ENCODE results near the gene NRXN3. TPM values are rescaled to one million over a fixed set of nuclear protein-coding genes. Genes with fewer than 3 reads are reported as not detected.

NRXN3 gene
- total RNA-seq, 1 donor from 2014 or later, result 11.4 TPM

- TF ChIP-seq, protein P1, sequence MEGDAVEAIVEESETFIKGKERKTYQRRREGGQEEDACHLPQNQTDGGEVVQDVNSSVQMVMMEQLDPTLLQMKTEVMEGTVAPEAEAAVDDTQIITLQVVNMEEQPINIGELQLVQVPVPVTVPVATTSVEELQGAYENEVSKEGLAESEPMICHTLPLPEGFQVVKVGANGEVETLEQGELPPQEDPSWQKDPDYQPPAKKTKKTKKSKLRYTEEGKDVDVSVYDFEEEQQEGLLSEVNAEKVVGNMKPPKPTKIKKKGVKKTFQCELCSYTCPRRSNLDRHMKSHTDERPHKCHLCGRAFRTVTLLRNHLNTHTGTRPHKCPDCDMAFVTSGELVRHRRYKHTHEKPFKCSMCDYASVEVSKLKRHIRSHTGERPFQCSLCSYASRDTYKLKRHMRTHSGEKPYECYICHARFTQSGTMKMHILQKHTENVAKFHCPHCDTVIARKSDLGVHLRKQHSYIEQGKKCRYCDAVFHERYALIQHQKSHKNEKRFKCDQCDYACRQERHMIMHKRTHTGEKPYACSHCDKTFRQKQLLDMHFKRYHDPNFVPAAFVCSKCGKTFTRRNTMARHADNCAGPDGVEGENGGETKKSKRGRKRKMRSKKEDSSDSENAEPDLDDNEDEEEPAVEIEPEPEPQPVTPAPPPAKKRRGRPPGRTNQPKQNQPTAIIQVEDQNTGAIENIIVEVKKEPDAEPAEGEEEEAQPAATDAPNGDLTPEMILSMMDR (IDR thresholded peaks at IDR 0.05; ENCODE audit: unreplicated experiment), result no peak
- DNase-seq (ENCODE audit: low spot score in 2 of 2, unreplicated experiment in 2 of 2), result no peak
- Mint-ChIP-seq H3K4me1 (no peaks in the 10 kb centered on the region), H3K27ac (no peak overlapping the region), H3K4me3 (no peak overlapping the region), H3K36me3 (no peaks in the 10 kb centered on the region), H3K27me3 (ENCODE audit: low read depth) (peaks cover 9% of the 10 kb centered on the region), H3K9me3 (no peaks in the 10 kb centered on the region)
Observed at GRCh38 chr14:78197051-78197450, 26.9 kb downstream of the NRXN3 start.

GRCh38 chr14:78202163-78202562, 32.0 kb downstream of the NRXN3 start:
- H3K27ac Mint-ChIP-seq, result no peak overlapping the region
- peaks cover 15% of the 10 kb centered on the region for H3K27me3 Mint-ChIP-seq (ENCODE audit: low read depth)
- no peak overlapping the region for H3K4me3 Mint-ChIP-seq
- H3K9me3 Mint-ChIP-seq, result no peaks in the 10 kb centered on the region
- TF ChIP-seq, protein P1 (IDR thresholded peaks at IDR 0.05; ENCODE audit: unreplicated experiment), result no peak
- DNase-seq (ENCODE audit: low spot score in 2 of 2, unreplicated experiment in 2 of 2), result no peak
- no peaks in the 10 kb centered on the region for H3K36me3 Mint-ChIP-seq
- no peaks in the 10 kb centered on the region for H3K4me1 Mint-ChIP-seq

- Mint-ChIP-seq H3K27ac (no peak overlapping the region), H3K9me3 (no peaks in the 10 kb centered on the region), H3K4me3 (no peak overlapping the region), H3K36me3 (no peaks in the 10 kb centered on the region), H3K27me3 (ENCODE audit: low read depth) (peaks cover 15% of the 10 kb centered on the region), H3K4me1 (no peaks in the 10 kb centered on the region)
- TF ChIP-seq, protein P1 (IDR thresholded peaks at IDR 0.05; ENCODE audit: unreplicated experiment), result no peak
- DNase-seq (ENCODE audit: low spot score in 2 of 2, unreplicated experiment in 2 of 2), result no peak
Observed at GRCh38 chr14:78202976-78203375, 32.8 kb downstream of the NRXN3 start.

DNA sequence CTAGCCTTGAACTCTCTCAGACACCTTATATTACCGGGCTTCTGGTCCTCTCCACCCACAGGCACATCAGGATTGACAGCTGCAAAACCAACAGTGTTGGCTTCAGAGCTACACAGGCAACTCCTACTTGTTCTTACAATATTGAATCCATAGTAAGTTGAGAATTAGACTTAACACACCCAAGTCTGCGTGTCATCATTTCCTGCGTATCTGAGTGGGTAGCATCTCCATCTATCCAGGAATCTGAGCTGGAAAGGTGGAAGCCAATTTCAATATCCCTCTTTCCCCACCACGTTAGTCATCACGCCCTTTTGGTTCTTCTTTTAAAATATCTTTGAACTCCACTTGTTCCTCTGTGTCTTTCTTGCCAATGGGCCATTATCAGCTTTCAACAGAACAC, 37.2 kb downstream of the NRXN3 start:
- no peak overlapping the region for H3K4me3 Mint-ChIP-seq
- peaks cover 11% of the 10 kb centered on the region for H3K9me3 Mint-ChIP-seq
- no peaks in the 10 kb centered on the region for H3K4me1 Mint-ChIP-seq
- TF ChIP-seq, protein P1 (IDR thresholded peaks at IDR 0.05; ENCODE audit: unreplicated experiment), result no peak
- peaks cover 7% of the 10 kb centered on the region for H3K27me3 Mint-ChIP-seq (ENCODE audit: low read depth)
- no peaks in the 10 kb centered on the region for H3K36me3 Mint-ChIP-seq
- no peak for DNase-seq (ENCODE audit: low spot score in 2 of 2, unreplicated experiment in 2 of 2)
- no peak overlapping the region for H3K27ac Mint-ChIP-seq

- DNase-seq (ENCODE audit: low spot score in 2 of 2, unreplicated experiment in 2 of 2), result no peak
- TF ChIP-seq, protein P1 (IDR thresholded peaks at IDR 0.05; ENCODE audit: unreplicated experiment), result no peak
- no peaks in the 10 kb centered on the region for H3K36me3 Mint-ChIP-seq
- H3K27ac Mint-ChIP-seq, result no peak overlapping the region
- H3K4me3 Mint-ChIP-seq, result no peak overlapping the region
- H3K27me3 Mint-ChIP-seq (ENCODE audit: low read depth), result no peaks in the 10 kb centered on the region
- H3K4me1 Mint-ChIP-seq, result no peaks in the 10 kb centered on the region
- no peaks in the 10 kb centered on the region for H3K9me3 Mint-ChIP-seq
Observed at GRCh38 chr14:78220273-78220672, 50.1 kb downstream of the NRXN3 start.

GRCh38 chr14:78222746-78223145, 52.6 kb downstream of the NRXN3 start:
- no peaks in the 10 kb centered on the region for H3K36me3 Mint-ChIP-seq
- no peak overlapping the region for H3K27ac Mint-ChIP-seq
- H3K27me3 Mint-ChIP-seq (ENCODE audit: low read depth), result no peaks in the 10 kb centered on the region
- TF ChIP-seq, protein P1 (IDR thresholded peaks at IDR 0.05; ENCODE audit: unreplicated experiment), result no peak
- H3K4me3 Mint-ChIP-seq, result no peak overlapping the region
- no peaks in the 10 kb centered on the region for H3K4me1 Mint-ChIP-seq
- H3K9me3 Mint-ChIP-seq, result peaks cover 4% of the 10 kb centered on the region
- no peak for DNase-seq (ENCODE audit: low spot score in 2 of 2, unreplicated experiment in 2 of 2)

Measured in mesothelial cell of epicardium (in vitro differentiated cells).